ENCODE results near the gene GRHL1.

GRHL1 gene

GRCh38 chr2:9998916-9999654 is 47.6 kb downstream of the GRHL1 start:
- H3K27ac ChIP-seq, result no peak overlapping the region
- H3K4me3 ChIP-seq, result no peak overlapping the region
- peak; percentile 31 for DNase-seq (ENCODE audit: low spot score)
- no peak for TF ChIP-seq CTCF (IDR thresholded peaks at IDR 0.05)

- peak; percentile 14 for DNase-seq (ENCODE audit: low spot score)
- no peak for TF ChIP-seq CTCF (IDR thresholded peaks at IDR 0.05)
- Histone ChIP-seq H3K27ac (no peak overlapping the region), H3K4me3 (no peak overlapping the region)
Measured at GRCh38 chr2:9999693-10000092, 48.2 kb downstream of the GRHL1 start.

- TF ChIP-seq CTCF (IDR thresholded peaks at IDR 0.05), result no peak
- peak; percentile 41 for DNase-seq (ENCODE audit: low spot score)
- Histone ChIP-seq H3K4me3 (no peak overlapping the region), H3K27ac (no peak overlapping the region)
Measured at GRCh38 chr2:10000541-10000940, 49.0 kb downstream of the GRHL1 start.

- DNase-seq (ENCODE audit: low spot score), result no peak
- Histone ChIP-seq H3K4me3 (no peak overlapping the region), H3K27ac (no peak overlapping the region)
- TF ChIP-seq CTCF (IDR thresholded peaks at IDR 0.05), result no peak
Measured at GRCh38 chr2:10001586-10001985, 50.1 kb downstream of the GRHL1 start.

GRCh38 chr2:10002109-10002508 is 50.6 kb downstream of the GRHL1 start:
- no peak for DNase-seq (ENCODE audit: low spot score)
- no peak for TF ChIP-seq CTCF (IDR thresholded peaks at IDR 0.05)
- Histone ChIP-seq H3K4me3 (no peak overlapping the region), H3K27ac (no peak overlapping the region)

- H3K27ac ChIP-seq, result no peak overlapping the region
Measured at GRCh38 chr2:10002681-10003080, 51.2 kb downstream of the GRHL1 start.

More at GRCh38 chr2:10002681-10003080, 51.2 kb downstream of the GRHL1 start:
- H3K4me3 ChIP-seq, result no peak overlapping the region
- DNase-seq (ENCODE audit: low spot score), result peak; percentile 64
- TF ChIP-seq CTCF (IDR thresholded peaks at IDR 0.05), result no peak
